Fibroblast of skin of abdomen (primary cell): ENCODE measurements around the gene PCARE.
"Not testable (repeated sequence)": the region's sequence is repeated elsewhere in the genome, so short reads cannot be mapped to it uniquely, and the experiment has no call there.

Experiments
- DNase-seq: peaks from one replicate; pipeline ENCODE4 v3.0.0-alpha.2; 2013

Gene PCARE

GRCh38 chr2:29096969-29097368, 22.6 kb upstream of the PCARE start:
- DNase-seq, result no peak

GRCh38 chr2:29090311-29090710, 16.0 kb upstream of the PCARE start:
- not testable (repeated sequence) for DNase-seq

- DNase-seq, result no peak
Observed at GRCh38 chr2:29084554-29084953, 10.2 kb upstream of the PCARE start.

- no peak for DNase-seq
Observed at GRCh38 chr2:29082804-29083495, 8.6 kb upstream of the PCARE start.

GRCh38 chr2:29080886-29081743, 6.8 kb upstream of the PCARE start:
- DNase-seq, result no peak

- DNase-seq, result no peak
Observed at GRCh38 chr2:29079887-29080286, 5.6 kb upstream of the PCARE start.

GRCh38 chr2:29075894-29076705, 1.8 kb upstream of the PCARE start:
- no peak for DNase-seq

GRCh38 chr2:29073933-29074332, 390 bp downstream of the PCARE start:
- no peak for DNase-seq

- DNase-seq, result no peak
Observed at GRCh38 chr2:29072971-29073725, 1.2 kb downstream of the PCARE start.

- DNase-seq, result no peak
Observed at GRCh38 chr2:29072251-29072650, 2.1 kb downstream of the PCARE start.

- no peak for DNase-seq
Observed at GRCh38 chr2:29071032-29071975, 3.0 kb downstream of the PCARE start.

- no peak for DNase-seq
Observed at GRCh38 chr2:29070526-29070925, 3.8 kb downstream of the PCARE start.

GRCh38 chr2:29068513-29068912, 5.8 kb downstream of the PCARE start:
- DNase-seq, result no peak

- no peak for DNase-seq
Observed at GRCh38 chr2:29066997-29067605, 7.2 kb downstream of the PCARE start.

GRCh38 chr2:29066271-29066860, 8.0 kb downstream of the PCARE start:
- peak; percentile 18 for DNase-seq

GRCh38 chr2:29065068-29065811, 9.1 kb downstream of the PCARE start:
- no peak for DNase-seq

- DNase-seq, result no peak
Observed at GRCh38 chr2:29064746-29065067, 9.6 kb downstream of the PCARE start.

- DNase-seq, result no peak
Observed at GRCh38 chr2:29064346-29064715, 10.0 kb downstream of the PCARE start.

- DNase-seq, result peak; percentile 64
Observed at GRCh38 chr2:29063646-29064345, 10.5 kb downstream of the PCARE start.
